NT2/D1 (cell line): ENCODE results near the gene DNAJC11.
A peak's percentile ranks its signal among the peaks of the same experiment; 100 is the strongest.
"Not testable (repeated sequence)": the region's sequence is repeated elsewhere in the genome, so short reads cannot be mapped to it uniquely, and the experiment has no call there.

Source experiments
- DNase-seq: peaks from one replicate; pipeline ENCODE4 v3.0.0-alpha.2; 2011; ENCODE audit warnings: low read depth, low spot score
- H3K27me3 ChIP-seq: 2 replicates; pipeline ENCODE4 v1.6.0; 2011; ENCODE audit warnings: mild to moderate bottlenecking; ENCODE audit not compliant: insufficient read length, insufficient read depth
- H3K36me3 ChIP-seq: 2 replicates; pipeline ENCODE4 v1.6.1; 2011; ENCODE audit warnings: mild to moderate bottlenecking, low read length, mixed read lengths; ENCODE audit not compliant: insufficient read depth, insufficient read length
- H3K4me1 ChIP-seq: 2 replicates; pipeline ENCODE4 v1.5.1; 2011; ENCODE audit not compliant: insufficient read depth, insufficient read length
- H3K4me3 ChIP-seq: 2 replicates; pipeline ENCODE4 v1.5.1; 2011; ENCODE audit warnings: low read depth; ENCODE audit not compliant: insufficient read length
- H3K9ac ChIP-seq: 2 replicates; pipeline ENCODE4 v1.6.0; 2011; ENCODE audit warnings: low read depth; ENCODE audit not compliant: insufficient read length
- H3K9me3 ChIP-seq: 2 replicates; pipeline ENCODE4 v1.5.1; 2011; ENCODE audit warnings: mild to moderate bottlenecking, low read length; ENCODE audit not compliant: insufficient read depth
- SUZ12 ChIP-seq: IDR thresholded peaks from 2 replicates; pipeline ENCODE4 v1.6.1; 2011; ENCODE audit not compliant: insufficient read length, insufficient read depth; ENCODE audit errors: extremely low read depth
- YY1 ChIP-seq: IDR thresholded peaks from 2 replicates; pipeline ENCODE4 v1.6.1; 2011; ENCODE audit not compliant: insufficient read length, insufficient read depth
- ZNF274 ChIP-seq: IDR thresholded peaks from 2 replicates; pipeline ENCODE4 v1.6.1; 2011; ENCODE audit warnings: mild to moderate bottlenecking, low read depth, low read length

Gene DNAJC11

GRCh38 chr1:6600410-6601048, 101.1 kb downstream of the DNAJC11 start:
- TF ChIP-seq ZNF274 (no peak), SUZ12 (no peak), YY1 (no peak)
- Histone ChIP-seq H3K36me3 (peaks cover 50% of the 10 kb centered on the region), H3K9me3 (no peaks in the 10 kb centered on the region), H3K27me3 (no peaks in the 10 kb centered on the region), H3K4me3 (peak overlapping the region; percentile 99), H3K4me1 (peaks cover 6% of the 10 kb centered on the region), H3K9ac (peak overlapping the region; percentile 96)
- no peak for DNase-seq

GRCh38 chr1:6599991-6600390, 101.6 kb downstream of the DNAJC11 start:
- not testable (repeated sequence) for H3K4me1 ChIP-seq, H3K9me3 ChIP-seq, H3K27me3 ChIP-seq, DNase-seq, H3K9ac ChIP-seq
- Histone ChIP-seq H3K4me3 (peak overlapping the region; percentile 99), H3K36me3 (peaks cover 55% of the 10 kb centered on the region)

- Histone ChIP-seq H3K4me3 (no peak overlapping the region), H3K9me3 (no peaks in the 10 kb centered on the region), H3K27me3 (no peaks in the 10 kb centered on the region), H3K36me3 (peaks cover 60% of the 10 kb centered on the region), H3K4me1 (peaks cover 6% of the 10 kb centered on the region), H3K9ac (no peak overlapping the region)
- no peak for DNase-seq
- TF ChIP-seq YY1: no peak
- no peak for TF ChIP-seq SUZ12
- TF ChIP-seq ZNF274: no peak
Observed at GRCh38 chr1:6599141-6599975, 102.3 kb downstream of the DNAJC11 start.

DNA sequence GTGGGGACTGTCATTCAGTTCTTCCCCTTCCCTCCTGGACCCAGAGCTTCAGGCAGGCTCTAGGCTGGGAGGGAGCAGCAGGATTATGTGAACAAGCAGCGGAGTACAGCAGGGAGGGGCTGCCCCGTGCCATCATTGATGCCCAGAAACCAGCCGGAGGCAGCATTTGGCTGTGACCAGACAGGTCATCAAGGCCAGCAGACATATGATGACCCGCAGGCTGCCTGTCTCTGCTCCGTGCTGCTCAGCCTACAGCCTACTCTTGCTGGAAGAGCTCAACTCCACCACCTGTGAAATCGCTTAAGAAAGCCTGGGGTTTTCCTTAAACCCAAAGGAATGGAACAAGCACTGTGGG, 103.9 kb downstream of the DNAJC11 start:
- peaks cover 75% of the 10 kb centered on the region for H3K36me3 ChIP-seq
- TF ChIP-seq SUZ12 (no peak), YY1 (no peak), ZNF274 (no peak)
- H3K4me3 ChIP-seq: no peak overlapping the region
- no peak overlapping the region for H3K9ac ChIP-seq
- no peak for DNase-seq
- H3K27me3 ChIP-seq: no peaks in the 10 kb centered on the region
- no peaks in the 10 kb centered on the region for H3K9me3 ChIP-seq
- H3K4me1 ChIP-seq: peaks cover 6% of the 10 kb centered on the region

DNA sequence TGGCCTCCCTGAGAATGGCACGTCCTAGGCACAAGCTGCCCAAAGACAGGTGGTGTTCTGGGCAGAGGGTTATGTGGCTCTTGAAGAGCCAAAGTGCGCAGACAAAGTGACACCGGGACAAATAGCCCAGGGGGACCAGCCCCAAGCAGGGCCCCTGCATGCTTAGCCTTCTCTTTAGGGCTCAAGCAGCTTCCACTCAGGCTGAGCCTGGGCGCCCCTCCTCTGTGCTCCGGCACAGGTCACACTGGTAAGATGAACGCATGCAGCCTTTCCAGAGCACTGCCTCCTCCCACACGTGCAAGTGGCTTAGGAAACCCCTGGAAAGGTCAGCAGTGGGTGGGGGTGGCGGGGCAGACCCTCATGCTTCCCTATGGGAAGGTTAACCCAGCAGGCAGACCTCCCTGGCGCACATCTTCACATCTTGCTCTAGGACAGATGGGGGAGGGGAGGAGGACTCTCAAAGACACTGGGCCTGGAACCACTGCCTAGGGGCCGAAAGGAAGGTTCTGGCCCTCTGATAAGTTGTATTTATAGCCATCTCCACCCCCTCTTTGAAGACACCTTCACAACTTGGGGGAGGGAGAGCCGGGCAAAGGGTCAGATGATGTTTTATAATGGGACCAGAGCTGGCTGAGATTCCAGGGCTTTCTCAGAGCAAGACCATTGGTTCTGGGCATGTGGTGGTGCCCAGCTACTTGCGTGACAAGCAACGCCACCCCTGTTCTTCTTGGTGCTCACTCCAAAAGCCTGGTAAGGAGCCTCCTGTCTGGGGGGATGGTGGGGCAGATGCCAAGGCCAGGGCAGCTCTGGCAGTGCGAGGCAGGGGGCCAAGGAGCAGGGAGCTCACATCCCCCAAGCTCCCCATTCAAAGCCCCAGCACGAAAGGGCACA, 104.5 kb downstream of the DNAJC11 start:
- Histone ChIP-seq H3K9me3 (no peaks in the 10 kb centered on the region), H3K36me3 (peaks cover 81% of the 10 kb centered on the region), H3K4me1 (peaks cover 6% of the 10 kb centered on the region), H3K9ac (no peak overlapping the region), H3K4me3 (no peak overlapping the region), H3K27me3 (no peaks in the 10 kb centered on the region)
- TF ChIP-seq ZNF274 (no peak), YY1 (no peak), SUZ12 (no peak)
- no peak for DNase-seq

GRCh38 chr1:6596351-6596750, 105.3 kb downstream of the DNAJC11 start:
- Histone ChIP-seq H3K4me1 (peaks cover 6% of the 10 kb centered on the region), H3K36me3 (peaks cover 87% of the 10 kb centered on the region), H3K9ac (no peak overlapping the region)

More at GRCh38 chr1:6596351-6596750, 105.3 kb downstream of the DNAJC11 start:
- H3K27me3 ChIP-seq: no peaks in the 10 kb centered on the region
- no peak for DNase-seq
- H3K9me3 ChIP-seq: no peaks in the 10 kb centered on the region
- TF ChIP-seq ZNF274: no peak
- no peak for TF ChIP-seq SUZ12
- no peak for TF ChIP-seq YY1
- no peak overlapping the region for H3K4me3 ChIP-seq
